ENCODE results near the gene KIF16B.

The KIF16B gene

GRCh38 chr20:16457514-16457913 lies 115.7 kb downstream of the KIF16B start:
- H4K20me1 ChIP-seq (ENCODE audit: insufficient read depth, low read length): no peaks in the 10 kb centered on the region
- H3K4me3 ChIP-seq (ENCODE audit: low read depth in 1 of 2, low read length in 2 of 2): no peak overlapping the region
- H3K9ac ChIP-seq (ENCODE audit: low read depth, low read length): no peak overlapping the region
- no peak for DNase-seq
- TF ChIP-seq EZH2 (IDR thresholded peaks at IDR 0.05; ENCODE audit: borderline replicate concordance, low read depth, low read length, severe bottlenecking) (no peak), CTCF (IDR thresholded peaks at IDR 0.05; ENCODE audit: borderline replicate concordance, extremely low read depth, low read length, poor library complexity, severe bottlenecking) (no peak)
- H3K4me1 ChIP-seq (ENCODE audit: insufficient read depth, low read length): no peaks in the 10 kb centered on the region
- H3K27me3 ChIP-seq (ENCODE audit: insufficient read depth, low read length, poor library complexity): no peaks in the 10 kb centered on the region
- H3K36me3 ChIP-seq (ENCODE audit: insufficient read depth, low read length): no peaks in the 10 kb centered on the region
- H2AFZ ChIP-seq (ENCODE audit: low read depth, low read length): no peak overlapping the region
- H3K4me2 ChIP-seq (ENCODE audit: insufficient read depth, low read length): no peak overlapping the region
- H3K9me3 ChIP-seq (ENCODE audit: insufficient read depth, low read length, severe bottlenecking): no peaks in the 10 kb centered on the region
- no peak overlapping the region for H3K27ac ChIP-seq (ENCODE audit: low read length)
- no peak for ATAC-seq (ENCODE audit: insufficient read depth, low read depth)
- H3K79me2 ChIP-seq (ENCODE audit: insufficient read depth, low read length): no peaks in the 10 kb centered on the region

GRCh38 chr20:16455324-16455723 lies 117.9 kb downstream of the KIF16B start:
- Histone ChIP-seq H3K79me2 (ENCODE audit: insufficient read depth, low read length) (no peaks in the 10 kb centered on the region), H3K4me1 (ENCODE audit: insufficient read depth, low read length) (no peaks in the 10 kb centered on the region), H3K27me3 (ENCODE audit: insufficient read depth, low read length, poor library complexity) (no peaks in the 10 kb centered on the region), H3K9ac (ENCODE audit: low read depth, low read length) (no peak overlapping the region), H3K9me3 (ENCODE audit: insufficient read depth, low read length, severe bottlenecking) (no peaks in the 10 kb centered on the region), H3K36me3 (ENCODE audit: insufficient read depth, low read length) (no peaks in the 10 kb centered on the region), H3K27ac (ENCODE audit: low read length) (no peak overlapping the region), H3K4me2 (ENCODE audit: insufficient read depth, low read length) (no peak overlapping the region), H4K20me1 (ENCODE audit: insufficient read depth, low read length) (no peaks in the 10 kb centered on the region), H3K4me3 (ENCODE audit: low read depth in 1 of 2, low read length in 2 of 2) (no peak overlapping the region), H2AFZ (ENCODE audit: low read depth, low read length) (no peak overlapping the region)
- TF ChIP-seq EZH2 (IDR thresholded peaks at IDR 0.05; ENCODE audit: borderline replicate concordance, low read depth, low read length, severe bottlenecking) (no peak), CTCF (IDR thresholded peaks at IDR 0.05; ENCODE audit: borderline replicate concordance, extremely low read depth, low read length, poor library complexity, severe bottlenecking) (no peak)
- no peak for DNase-seq
- no peak for ATAC-seq (ENCODE audit: insufficient read depth, low read depth)

DNA sequence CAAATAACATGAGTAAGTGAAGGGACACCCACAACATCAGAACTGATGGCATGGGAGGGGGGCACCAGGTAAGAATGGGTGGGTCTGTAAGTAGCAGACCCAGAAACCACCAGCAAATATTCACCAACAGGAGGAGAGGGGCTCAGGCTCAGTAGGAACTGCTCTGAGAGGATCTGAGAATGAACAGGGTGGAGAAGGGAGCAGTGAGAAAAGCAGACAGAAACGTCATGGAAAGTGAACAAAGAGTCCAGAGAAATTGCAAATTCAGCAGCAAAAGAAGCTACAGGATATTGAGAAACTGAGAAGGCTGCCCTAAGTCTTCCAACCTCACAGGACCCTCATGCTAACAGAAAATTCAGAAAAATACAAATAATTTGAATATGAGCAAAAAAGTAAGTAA lies 121.3 kb downstream of the KIF16B start:
- Histone ChIP-seq H3K9me3 (ENCODE audit: insufficient read depth, low read length, severe bottlenecking) (no peaks in the 10 kb centered on the region), H3K4me2 (ENCODE audit: insufficient read depth, low read length) (no peak overlapping the region), H3K79me2 (ENCODE audit: insufficient read depth, low read length) (no peaks in the 10 kb centered on the region), H3K27me3 (ENCODE audit: insufficient read depth, low read length, poor library complexity) (no peaks in the 10 kb centered on the region), H4K20me1 (ENCODE audit: insufficient read depth, low read length) (no peaks in the 10 kb centered on the region), H3K27ac (ENCODE audit: low read length) (no peak overlapping the region), H3K4me3 (ENCODE audit: low read depth in 1 of 2, low read length in 2 of 2) (no peak overlapping the region), H3K9ac (ENCODE audit: low read depth, low read length) (no peak overlapping the region), H3K36me3 (ENCODE audit: insufficient read depth, low read length) (no peaks in the 10 kb centered on the region), H2AFZ (ENCODE audit: low read depth, low read length) (no peak overlapping the region), H3K4me1 (ENCODE audit: insufficient read depth, low read length) (no peaks in the 10 kb centered on the region)
- DNase-seq (no peak), ATAC-seq (ENCODE audit: insufficient read depth, low read depth) (no peak)
- no peak for TF ChIP-seq EZH2 (IDR thresholded peaks at IDR 0.05; ENCODE audit: borderline replicate concordance, low read depth, low read length, severe bottlenecking)
- no peak for TF ChIP-seq CTCF (IDR thresholded peaks at IDR 0.05; ENCODE audit: borderline replicate concordance, extremely low read depth, low read length, poor library complexity, severe bottlenecking)

- no peak overlapping the region for H3K27ac ChIP-seq (ENCODE audit: low read length)
- no peaks in the 10 kb centered on the region for H3K36me3 ChIP-seq (ENCODE audit: insufficient read depth, low read length)
- no peak overlapping the region for H3K4me2 ChIP-seq (ENCODE audit: insufficient read depth, low read length)
- H3K79me2 ChIP-seq (ENCODE audit: insufficient read depth, low read length): no peaks in the 10 kb centered on the region
- no peak for ATAC-seq (ENCODE audit: insufficient read depth, low read depth)
- no peaks in the 10 kb centered on the region for H4K20me1 ChIP-seq (ENCODE audit: insufficient read depth, low read length)
- no peaks in the 10 kb centered on the region for H3K4me1 ChIP-seq (ENCODE audit: insufficient read depth, low read length)
- DNase-seq: no peak
- no peak overlapping the region for H2AFZ ChIP-seq (ENCODE audit: low read depth, low read length)
- no peak for TF ChIP-seq CTCF (IDR thresholded peaks at IDR 0.05; ENCODE audit: borderline replicate concordance, extremely low read depth, low read length, poor library complexity, severe bottlenecking)
- TF ChIP-seq EZH2 (IDR thresholded peaks at IDR 0.05; ENCODE audit: borderline replicate concordance, low read depth, low read length, severe bottlenecking): no peak
- H3K27me3 ChIP-seq (ENCODE audit: insufficient read depth, low read length, poor library complexity): no peaks in the 10 kb centered on the region
- H3K4me3 ChIP-seq (ENCODE audit: low read depth in 1 of 2, low read length in 2 of 2): no peak overlapping the region
- H3K9me3 ChIP-seq (ENCODE audit: insufficient read depth, low read length, severe bottlenecking): no peaks in the 10 kb centered on the region
- H3K9ac ChIP-seq (ENCODE audit: low read depth, low read length): no peak overlapping the region
These were observed 122.2 kb downstream of the KIF16B start for GRCh38 chr20:16451001-16451400.

Data from DND-41 (cell line).